ENCODE measurements around the gene KAZN. TPM values are rescaled to one million over a fixed set of nuclear protein-coding genes. Genes with fewer than 3 reads are reported as not detected.

KAZN gene
- total RNA-seq, 1 experiment from 2014 or later: 2.4 TPM

DNA sequence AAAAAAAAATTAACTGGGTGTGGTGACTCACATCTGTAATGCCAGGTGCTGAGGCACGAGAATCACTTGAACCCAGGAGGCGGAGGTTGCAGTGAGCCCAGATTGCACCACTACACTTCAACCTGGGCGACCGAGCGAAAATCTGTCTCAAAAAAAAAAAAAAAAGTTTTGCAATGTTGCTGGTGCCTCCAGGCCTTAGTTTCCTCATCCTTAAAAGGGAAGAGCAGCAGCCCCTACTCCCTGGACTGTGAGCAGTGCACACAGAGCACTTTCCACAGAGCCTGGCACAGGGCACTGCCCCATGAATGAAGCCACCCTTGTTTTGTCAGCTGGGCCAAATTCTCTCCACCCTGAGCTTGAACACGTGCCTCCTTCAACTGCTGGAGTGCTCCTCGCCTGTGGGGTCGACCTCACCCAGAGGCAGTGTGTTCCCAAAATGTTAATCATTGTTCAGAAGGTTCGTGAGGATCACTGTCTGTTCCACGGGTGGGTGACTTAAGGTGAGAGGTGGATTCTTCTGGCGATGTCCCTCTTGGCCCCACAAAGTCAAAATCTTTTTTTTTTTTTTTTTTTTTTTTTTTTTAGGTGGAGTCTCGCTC lies 402.9 kb downstream of the KAZN start:
- Histone ChIP-seq H3K36me3 (ENCODE audit: control insufficient read depth, insufficient read depth, low read length) (no peaks in the 10 kb centered on the region), H3K4me1 (no peaks in the 10 kb centered on the region), H3K4me3 (ENCODE audit: low read depth, low read length) (no peak overlapping the region), H3K27me3 (replicated peaks; ENCODE audit: control insufficient read depth, insufficient read depth, low read length) (no peaks in the 10 kb centered on the region), H3K9me3 (no peaks in the 10 kb centered on the region)
- intact Hi-C loops (cut with micrococcal nuclease; ENCODE audit: unreplicated experiment): no loop called here
- TF ChIP-seq CTCF (IDR thresholded peaks at IDR 0.05; ENCODE audit: insufficient read depth in 1 of 2, low read depth in 1 of 2, low read length in 1 of 2, severe bottlenecking in 1 of 2, unreplicated experiment in 1 of 2): no peak
- ChIA-PET CTCF (no interaction called here), POLR2A (no interaction called here)
- BruUV-seq (replicated peaks): no TSS peak
- H3K9me3 Mint-ChIP-seq (ENCODE audit: unreplicated experiment): no peaks in the 10 kb centered on the region
- no peaks in the 10 kb centered on the region for H3K36me3 Mint-ChIP-seq (ENCODE audit: insufficient read depth, unreplicated experiment)
- H3K4me3 Mint-ChIP-seq (ENCODE audit: unreplicated experiment): no peak overlapping the region
- no peaks in the 10 kb centered on the region for H3K4me1 Mint-ChIP-seq (ENCODE audit: low read depth, unreplicated experiment)
- no peak overlapping the region for H3K27ac Mint-ChIP-seq (ENCODE audit: unreplicated experiment)
- H3K27me3 Mint-ChIP-seq (ENCODE audit: insufficient read depth, unreplicated experiment): no peaks in the 10 kb centered on the region
- no peak for DNase-seq

DNA sequence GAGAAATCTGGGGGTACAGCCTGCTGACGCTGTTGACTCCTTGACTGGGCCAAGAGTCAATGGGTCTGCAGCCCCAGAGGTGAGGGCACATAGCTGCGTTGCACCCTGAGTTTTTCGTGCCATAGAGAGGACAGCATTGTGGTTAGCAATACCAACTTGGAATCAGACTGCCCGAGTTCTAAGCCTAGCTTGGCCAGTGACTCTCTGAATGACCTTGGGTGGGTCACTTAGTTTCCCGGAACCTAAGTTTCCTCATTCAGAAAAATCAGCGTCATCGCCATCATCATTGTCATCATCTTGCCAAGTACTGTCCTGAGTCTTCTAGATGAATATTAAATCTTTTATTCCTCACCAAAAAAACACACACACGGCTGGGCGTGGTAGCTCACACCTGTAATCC lies 403.8 kb downstream of the KAZN start:
- no TSS peak for BruUV-seq (replicated peaks)
- POLR2A ChIA-PET: no interaction called here
- no peaks in the 10 kb centered on the region for H3K4me1 Mint-ChIP-seq (ENCODE audit: low read depth, unreplicated experiment)
- H3K27ac Mint-ChIP-seq (ENCODE audit: unreplicated experiment): no peak overlapping the region
- H3K4me3 Mint-ChIP-seq (ENCODE audit: unreplicated experiment): no peak overlapping the region
- no peaks in the 10 kb centered on the region for H3K27me3 Mint-ChIP-seq (ENCODE audit: insufficient read depth, unreplicated experiment)
- intact Hi-C loops (cut with micrococcal nuclease; ENCODE audit: unreplicated experiment): no loop called here
- H3K36me3 ChIP-seq (ENCODE audit: control insufficient read depth, insufficient read depth, low read length): no peaks in the 10 kb centered on the region
- no peaks in the 10 kb centered on the region for H3K4me1 ChIP-seq
- no peaks in the 10 kb centered on the region for H3K36me3 Mint-ChIP-seq (ENCODE audit: insufficient read depth, unreplicated experiment)
- no peak overlapping the region for H3K4me3 ChIP-seq (ENCODE audit: low read depth, low read length)
- no peaks in the 10 kb centered on the region for H3K27me3 ChIP-seq (replicated peaks; ENCODE audit: control insufficient read depth, insufficient read depth, low read length)
- no peak for TF ChIP-seq CTCF (IDR thresholded peaks at IDR 0.05; ENCODE audit: insufficient read depth in 1 of 2, low read depth in 1 of 2, low read length in 1 of 2, severe bottlenecking in 1 of 2, unreplicated experiment in 1 of 2)
- CTCF ChIA-PET: no interaction called here
- no peaks in the 10 kb centered on the region for H3K9me3 Mint-ChIP-seq (ENCODE audit: unreplicated experiment)
- DNase-seq: no peak
- H3K9me3 ChIP-seq: no peaks in the 10 kb centered on the region

DNA sequence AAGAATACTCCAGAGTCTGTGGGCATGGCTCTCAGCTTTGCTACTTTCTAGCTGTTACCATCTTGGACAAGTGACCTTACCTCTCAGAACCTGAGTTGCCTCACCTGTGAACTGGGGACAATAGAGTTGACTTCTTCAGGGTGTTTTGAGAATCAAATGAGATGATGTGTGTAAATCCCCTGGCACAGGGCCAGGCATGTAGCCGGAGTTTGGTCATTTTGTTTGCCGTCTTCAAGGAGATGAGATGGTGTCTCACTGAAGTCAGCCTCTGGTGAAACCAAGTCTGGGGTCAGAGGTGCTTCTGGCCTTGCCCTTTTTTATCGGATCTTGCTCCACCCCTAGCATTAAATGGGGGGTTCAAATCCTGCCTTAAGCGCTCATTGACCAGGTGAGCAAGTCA lies 405.9 kb downstream of the KAZN start:
- H3K9me3 Mint-ChIP-seq (ENCODE audit: unreplicated experiment): no peaks in the 10 kb centered on the region
- no peak for DNase-seq
- intact Hi-C loops (cut with micrococcal nuclease; ENCODE audit: unreplicated experiment): no loop called here
- H3K4me1 ChIP-seq: no peaks in the 10 kb centered on the region
- no peak overlapping the region for H3K27ac Mint-ChIP-seq (ENCODE audit: unreplicated experiment)
- no peaks in the 10 kb centered on the region for H3K36me3 ChIP-seq (ENCODE audit: control insufficient read depth, insufficient read depth, low read length)
- ChIA-PET POLR2A (no interaction called here), CTCF (no interaction called here)
- no peak overlapping the region for H3K4me3 Mint-ChIP-seq (ENCODE audit: unreplicated experiment)
- TF ChIP-seq CTCF (IDR thresholded peaks at IDR 0.05; ENCODE audit: insufficient read depth in 1 of 2, low read depth in 1 of 2, low read length in 1 of 2, severe bottlenecking in 1 of 2, unreplicated experiment in 1 of 2): no peak
- no TSS peak for BruUV-seq (replicated peaks)
- no peaks in the 10 kb centered on the region for H3K27me3 ChIP-seq (replicated peaks; ENCODE audit: control insufficient read depth, insufficient read depth, low read length)
- no peaks in the 10 kb centered on the region for H3K4me1 Mint-ChIP-seq (ENCODE audit: low read depth, unreplicated experiment)
- no peaks in the 10 kb centered on the region for H3K36me3 Mint-ChIP-seq (ENCODE audit: insufficient read depth, unreplicated experiment)
- no peaks in the 10 kb centered on the region for H3K9me3 ChIP-seq
- H3K27me3 Mint-ChIP-seq (ENCODE audit: insufficient read depth, unreplicated experiment): no peaks in the 10 kb centered on the region
- H3K4me3 ChIP-seq (ENCODE audit: low read depth, low read length): no peak overlapping the region

All from Caco-2 (cell line).